GM19351 (cell line): ENCODE measurements around the gene GRK4.
"Not testable (repeated sequence)": the region's sequence is repeated elsewhere in the genome, so short reads cannot be mapped to it uniquely, and the experiment has no call there.

ENCODE experiments used
- ATAC-seq: cut with Tn5 transposase; IDR thresholded peaks from one replicate; pipeline ENCODE4 v1.9.1; 2021; ENCODE audit warnings: mild to moderate bottlenecking, moderate library complexity; ENCODE audit not compliant: unreplicated experiment

The GRK4 gene

DNA sequence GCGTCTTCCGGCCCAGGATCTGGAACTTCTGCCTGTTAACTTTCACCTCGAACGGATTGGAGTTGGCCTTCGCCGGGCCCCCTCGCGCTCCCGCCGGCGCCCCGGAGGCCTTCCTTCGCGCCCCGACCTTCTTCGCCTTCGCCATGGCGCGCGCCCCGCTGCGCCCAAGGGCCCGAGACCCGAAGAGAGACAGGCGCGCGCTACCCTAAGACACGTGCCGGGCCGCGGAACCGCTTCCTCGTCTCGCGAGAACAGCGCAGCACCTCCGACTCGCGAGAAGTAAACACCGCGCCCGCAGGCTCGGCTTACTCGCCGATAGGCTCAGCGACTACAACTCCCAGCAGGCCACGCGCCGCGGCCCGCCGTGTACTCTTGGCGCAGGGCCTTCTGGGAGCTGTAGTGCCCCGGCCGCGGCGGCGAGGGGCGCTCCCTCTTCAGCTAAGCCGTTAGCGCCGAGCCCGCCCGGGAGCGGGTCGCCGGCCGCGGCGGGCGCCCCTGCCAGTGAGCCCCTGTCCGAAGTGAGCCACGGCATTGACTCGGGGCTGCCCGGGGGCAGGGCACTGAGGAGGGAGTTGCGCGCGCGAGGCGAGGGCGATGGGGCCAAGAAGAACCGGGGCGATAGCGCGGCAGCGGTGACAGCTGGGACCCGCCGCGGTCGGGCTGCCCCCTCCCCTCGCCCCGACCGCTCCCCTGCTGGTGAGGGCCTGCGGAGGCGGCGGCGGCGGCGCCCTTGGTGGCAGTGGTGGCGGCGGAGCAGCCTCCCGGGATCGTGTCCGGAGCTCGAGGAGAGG, at the start of gene GRK4, which contains the start of gene NOP14:
Gene GRK4, plus strand, starts transcription at position 397 of the 791 bp plus-strand sequence. CDS start 500 bp downstream, outside the sequence.
Gene NOP14, minus strand, starts transcription at position 232 of the 791 bp plus-strand sequence. Its CDS starts 87 bp downstream, at position 145.
- ATAC-seq: peak; percentile 89

DNA sequence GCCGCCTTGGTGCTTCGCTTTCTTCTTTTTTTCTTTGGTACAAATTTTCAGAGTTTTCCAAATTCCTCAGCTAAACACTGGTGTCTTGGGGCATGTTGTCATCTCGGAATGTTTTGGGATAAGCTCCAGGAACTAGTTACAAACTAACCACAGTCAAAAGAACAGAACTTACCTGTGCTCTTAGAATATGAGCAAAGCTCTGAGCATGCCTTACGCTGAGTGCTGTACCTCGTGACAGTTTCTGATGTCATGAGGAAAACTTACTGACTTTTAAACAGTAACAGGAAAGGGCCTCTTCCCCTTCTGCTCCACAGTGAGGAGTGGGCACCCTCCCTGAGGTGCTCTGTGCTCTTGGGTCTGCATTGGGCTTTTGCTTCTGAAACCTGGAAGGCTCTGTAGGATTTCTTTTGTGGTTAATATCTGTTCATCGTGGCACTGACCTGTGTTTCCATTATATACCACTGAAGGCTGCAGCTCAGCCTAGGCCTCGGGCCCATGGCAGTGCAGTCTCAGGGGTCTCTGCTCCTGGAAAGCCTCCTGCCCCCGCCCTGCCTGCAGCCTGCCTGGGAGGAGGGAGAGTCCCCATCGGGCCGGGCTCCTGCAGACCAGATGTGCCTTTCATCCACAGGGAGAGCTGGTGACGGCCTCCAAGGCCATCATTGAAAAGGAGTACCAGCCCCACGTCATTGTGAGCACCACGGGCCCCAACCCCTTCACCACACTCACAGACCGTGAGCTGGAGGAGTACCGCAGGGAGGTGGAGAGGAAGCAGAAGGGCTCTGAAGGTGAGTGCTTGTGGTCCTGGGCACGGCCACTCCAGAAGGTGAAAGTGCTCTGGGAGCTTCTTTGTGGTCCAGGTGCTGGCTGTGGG, 48.9 kb upstream of the GRK4 start:
- ATAC-seq: peak; percentile 55

DNA sequence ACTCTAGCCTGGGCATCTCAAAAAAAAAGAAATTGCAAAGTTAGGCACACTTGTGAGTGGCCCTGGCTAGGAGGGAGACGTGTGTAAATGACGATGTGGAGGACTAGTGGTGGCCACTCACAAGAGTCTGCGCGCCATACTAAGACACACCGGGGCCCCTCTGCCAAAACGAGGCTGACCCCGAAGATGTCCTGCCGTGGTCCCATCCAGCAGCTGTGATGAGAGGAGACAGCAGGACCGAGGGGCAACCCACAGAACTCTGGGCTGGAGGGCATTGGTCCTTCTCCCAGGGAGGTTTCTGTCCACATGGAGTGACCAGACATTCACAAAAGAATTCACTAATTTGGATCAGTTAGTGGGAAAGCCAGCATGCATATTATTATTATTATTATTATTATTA, 47.6 kb upstream of the GRK4 start:
- no peak for ATAC-seq

DNA sequence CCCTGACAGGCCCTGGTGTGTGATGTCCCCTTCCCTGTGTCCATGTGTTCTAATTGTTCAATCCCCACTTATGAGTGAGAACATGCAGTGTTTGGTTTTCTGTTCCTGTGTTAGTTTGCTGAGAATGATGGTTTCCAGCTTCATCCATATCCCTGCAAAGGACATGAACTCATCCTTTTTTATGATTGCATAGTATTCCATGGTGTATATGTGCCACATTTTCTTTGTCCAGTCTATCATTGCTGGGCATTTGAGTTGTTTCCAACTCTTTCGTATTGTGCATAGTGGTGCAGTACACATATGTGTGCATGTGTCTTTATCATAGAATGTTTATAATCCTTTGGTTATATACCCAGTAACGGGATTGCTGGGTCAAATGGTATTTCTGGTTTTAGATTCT, 46.7 kb upstream of the GRK4 start:
- not testable (repeated sequence) for ATAC-seq

DNA sequence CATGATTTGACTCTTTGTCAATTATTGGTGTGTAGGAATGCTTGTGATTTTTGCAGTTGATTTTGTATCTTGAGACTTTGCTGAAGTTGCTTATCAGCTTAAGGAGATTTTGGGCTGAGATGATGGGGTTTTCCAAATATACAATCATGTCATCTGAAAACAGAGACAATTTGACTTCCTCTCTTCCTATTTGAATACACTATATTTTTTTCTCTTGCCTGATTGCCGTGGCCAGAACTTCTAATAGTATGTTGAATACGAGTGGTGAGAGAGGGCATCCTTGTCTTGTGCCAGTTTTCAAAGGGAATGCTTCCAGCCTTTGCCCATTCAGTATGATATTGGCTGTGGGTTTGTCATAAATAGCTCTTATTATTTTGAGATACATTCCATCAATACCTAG, 45.1 kb upstream of the GRK4 start:
- ATAC-seq: not testable (repeated sequence)

DNA sequence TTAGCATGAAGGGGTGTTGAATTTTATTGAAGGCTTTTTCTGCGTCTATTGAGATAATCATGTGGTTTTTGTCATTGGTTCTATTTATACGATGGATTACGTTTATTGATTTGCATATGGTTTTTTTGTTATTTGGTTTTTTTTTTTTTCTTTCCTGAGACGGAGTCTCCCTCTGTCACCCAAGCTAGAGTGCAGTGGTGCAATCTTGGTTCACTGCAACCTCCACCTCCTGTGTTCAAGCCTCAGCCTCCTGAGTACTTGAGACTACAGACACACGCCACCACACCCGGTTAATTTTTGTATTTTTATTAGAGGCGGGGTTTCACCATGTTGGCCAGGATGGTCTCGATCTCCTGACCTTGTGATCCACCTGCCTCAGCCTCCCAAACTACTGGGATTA, 44.7 kb upstream of the GRK4 start:
- ATAC-seq: not testable (repeated sequence)

DNA sequence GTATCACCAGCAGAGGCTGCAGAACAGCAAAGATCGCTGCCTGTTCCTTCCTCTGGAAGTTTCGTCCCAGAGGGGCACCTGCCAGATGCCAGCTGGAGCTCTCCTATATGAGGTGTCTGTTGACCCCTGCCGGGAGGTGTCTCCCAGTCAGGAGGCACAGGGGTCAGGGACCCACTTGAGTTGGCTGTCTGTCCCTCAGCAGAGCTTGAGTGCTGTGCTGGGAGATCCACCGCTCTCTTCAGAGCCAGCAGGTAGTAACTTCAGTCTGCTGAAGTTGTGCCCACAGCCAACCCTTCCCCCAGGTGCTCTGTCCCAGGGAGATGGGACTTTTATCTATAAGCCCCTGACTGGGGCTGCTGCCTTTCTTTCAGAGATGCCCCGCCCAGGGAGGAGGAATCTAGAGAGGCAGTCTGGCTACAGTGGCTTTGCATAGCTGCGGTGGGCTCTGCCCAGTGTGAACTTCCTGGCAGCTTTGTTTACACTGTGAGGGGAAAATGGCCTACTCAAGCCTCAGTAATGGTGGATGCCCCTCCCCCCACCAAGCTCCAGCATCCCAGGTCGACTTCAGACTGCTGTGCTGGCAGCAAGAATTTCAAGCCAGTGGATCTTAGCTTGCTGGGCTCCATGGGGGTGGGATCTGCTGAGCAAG, 40.8 kb upstream of the GRK4 start:
- ATAC-seq: not testable (repeated sequence)

DNA sequence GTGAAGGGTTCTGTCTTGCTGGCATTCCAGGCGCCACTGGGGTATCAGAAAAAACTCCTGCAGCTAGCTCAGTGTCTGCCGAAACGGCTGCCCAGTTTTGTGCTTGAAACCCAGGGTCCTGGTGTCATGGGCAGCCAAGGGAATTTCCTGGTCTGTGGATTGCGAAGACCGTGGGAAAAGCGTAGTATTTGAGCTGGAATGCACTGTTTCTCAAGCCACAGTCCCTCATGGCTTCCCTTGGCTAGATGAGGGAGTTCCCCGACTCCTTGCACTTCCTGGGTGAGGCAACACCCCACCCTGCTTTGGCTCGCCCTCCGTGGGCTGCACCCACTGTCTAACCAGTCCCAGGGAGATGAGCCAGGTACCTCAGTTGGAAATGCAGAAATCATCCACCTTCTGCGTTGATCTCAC, 40.2 kb upstream of the GRK4 start:
- ATAC-seq: no peak

DNA sequence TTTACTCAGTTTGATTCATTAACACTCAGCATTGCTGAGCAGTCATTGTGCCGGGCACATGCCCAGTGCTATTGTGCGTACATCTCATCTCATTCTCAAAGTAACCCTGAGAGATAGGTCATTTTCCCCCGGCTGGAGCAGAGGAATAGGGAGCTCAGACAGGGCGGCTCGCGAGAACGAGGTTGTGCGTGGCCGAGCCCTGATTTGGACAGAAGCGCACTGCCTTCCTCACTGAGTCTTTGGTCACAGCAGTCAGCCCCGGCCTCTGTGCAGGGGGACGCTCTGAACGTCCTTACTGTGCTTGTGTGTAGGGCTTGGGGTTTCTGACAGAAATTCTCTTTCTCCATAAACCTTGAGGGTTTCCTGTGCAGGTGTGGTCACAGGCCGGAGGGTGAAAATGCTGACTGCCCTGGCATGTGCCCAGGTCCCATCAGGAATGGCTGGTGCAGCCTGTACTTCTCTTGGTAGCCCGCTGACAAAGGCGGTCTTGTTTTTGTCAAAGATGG, 39.6 kb upstream of the GRK4 start:
- ATAC-seq: no peak

DNA sequence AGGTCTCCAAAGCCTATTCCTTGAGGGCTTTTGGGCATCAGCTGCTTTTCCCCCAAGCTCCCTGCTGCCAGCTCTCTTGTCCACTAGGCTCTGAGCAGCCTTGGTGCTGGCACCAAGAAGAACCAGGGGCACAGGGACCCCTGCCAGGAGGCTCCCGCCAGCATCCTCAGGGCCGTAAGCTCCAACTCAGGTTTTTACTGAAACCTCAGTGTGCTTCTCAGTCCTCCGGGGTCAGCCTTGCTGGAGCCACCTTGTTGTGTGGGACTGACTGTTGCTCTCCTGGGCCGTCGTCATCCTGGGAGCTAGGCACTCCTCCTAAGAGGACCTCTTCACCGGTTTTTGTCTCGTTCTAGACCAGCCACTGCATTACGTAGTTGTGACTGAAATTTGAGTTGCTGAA, 39.1 kb upstream of the GRK4 start:
- no peak for ATAC-seq

DNA sequence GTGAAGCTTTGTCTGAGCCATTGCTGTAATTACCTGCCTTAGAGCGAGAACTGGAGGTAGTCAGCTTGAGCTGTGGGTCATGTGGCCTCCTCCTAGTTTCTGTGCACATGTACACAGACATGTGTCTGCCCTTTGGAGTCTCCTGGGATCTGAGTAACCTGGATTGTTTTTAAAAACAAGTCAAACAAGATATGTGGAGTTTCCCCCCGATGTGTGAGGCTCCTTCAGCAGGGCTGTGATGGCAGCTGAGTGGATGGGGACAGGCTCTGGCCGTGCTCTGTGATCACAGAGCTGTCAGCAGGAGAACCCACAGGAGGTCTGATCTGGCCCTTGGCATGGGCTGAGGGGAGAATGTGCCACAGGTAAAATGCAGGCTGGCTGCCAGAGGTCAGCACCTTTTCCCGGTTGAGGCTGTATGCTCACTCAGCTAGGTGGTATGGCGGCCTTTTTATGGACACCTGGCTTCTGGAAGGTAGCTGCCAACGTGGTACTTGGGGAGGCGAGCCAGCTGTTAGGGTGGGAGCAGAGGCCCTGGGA, 38.5 kb upstream of the GRK4 start:
- no peak for ATAC-seq

DNA sequence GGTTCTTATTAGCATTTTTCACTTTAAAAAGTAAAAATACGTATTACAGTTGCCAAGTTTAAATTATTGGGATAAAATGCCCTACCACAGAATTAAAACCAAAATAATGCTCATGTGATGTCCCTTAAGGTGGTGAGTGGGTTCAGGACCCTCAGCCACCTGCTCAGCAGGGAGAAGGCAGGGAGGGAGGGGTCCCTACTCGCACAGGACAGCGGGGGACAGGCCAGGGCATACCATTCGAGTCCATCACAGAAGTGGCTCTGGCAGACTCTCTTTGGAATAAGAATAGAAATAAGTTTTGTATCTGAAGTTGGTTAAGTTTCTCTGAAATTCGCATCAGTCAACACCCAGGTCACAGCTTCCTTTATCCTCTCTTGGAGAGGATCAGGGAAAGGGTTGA, 37.9 kb upstream of the GRK4 start:
- no peak for ATAC-seq

DNA sequence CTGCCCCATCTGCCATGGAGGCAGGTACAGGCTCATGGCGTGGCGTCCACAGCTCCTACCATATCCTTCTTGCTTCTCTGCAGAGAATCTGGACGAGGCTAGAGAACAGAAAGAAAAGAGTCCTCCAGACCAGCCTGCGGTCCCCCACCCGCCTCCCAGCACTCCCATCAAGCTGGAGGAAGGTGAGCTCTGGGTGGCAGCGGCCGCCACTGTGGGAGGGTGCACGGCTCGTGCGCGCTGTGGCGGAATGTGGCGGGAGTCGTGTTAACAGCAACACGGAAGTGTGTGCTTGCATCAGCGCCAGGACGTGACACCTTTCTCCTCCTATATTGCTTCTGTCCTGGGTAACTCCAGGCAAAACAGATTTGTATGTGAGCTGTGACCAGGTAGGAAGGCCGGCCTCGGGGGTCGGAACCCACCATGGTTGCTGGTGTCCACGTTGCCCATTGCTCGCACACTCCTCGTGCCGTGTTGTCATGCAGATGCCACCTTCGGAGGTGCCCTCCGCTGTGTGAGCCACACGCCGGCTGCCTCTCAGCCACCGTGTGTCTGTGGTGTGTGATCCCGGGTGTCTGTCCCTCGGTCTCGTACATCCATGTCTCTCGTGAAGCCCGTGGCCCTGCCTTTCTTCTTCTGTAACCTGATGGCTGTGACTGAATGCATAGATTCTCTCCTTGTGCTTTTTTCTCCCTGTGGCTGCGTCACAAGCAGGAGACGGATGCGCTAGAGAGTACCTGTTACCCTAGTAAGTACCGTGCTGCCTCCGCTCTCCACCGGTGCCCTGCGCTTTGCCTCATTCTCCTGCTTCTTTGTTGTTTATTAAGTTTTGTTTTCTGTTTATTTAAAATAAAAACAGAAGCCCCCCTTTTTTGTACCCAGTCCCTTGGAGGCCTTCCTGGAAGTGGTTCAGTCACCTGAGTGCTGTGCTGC, 37.2 kb upstream of the GRK4 start:
- no peak for ATAC-seq

DNA sequence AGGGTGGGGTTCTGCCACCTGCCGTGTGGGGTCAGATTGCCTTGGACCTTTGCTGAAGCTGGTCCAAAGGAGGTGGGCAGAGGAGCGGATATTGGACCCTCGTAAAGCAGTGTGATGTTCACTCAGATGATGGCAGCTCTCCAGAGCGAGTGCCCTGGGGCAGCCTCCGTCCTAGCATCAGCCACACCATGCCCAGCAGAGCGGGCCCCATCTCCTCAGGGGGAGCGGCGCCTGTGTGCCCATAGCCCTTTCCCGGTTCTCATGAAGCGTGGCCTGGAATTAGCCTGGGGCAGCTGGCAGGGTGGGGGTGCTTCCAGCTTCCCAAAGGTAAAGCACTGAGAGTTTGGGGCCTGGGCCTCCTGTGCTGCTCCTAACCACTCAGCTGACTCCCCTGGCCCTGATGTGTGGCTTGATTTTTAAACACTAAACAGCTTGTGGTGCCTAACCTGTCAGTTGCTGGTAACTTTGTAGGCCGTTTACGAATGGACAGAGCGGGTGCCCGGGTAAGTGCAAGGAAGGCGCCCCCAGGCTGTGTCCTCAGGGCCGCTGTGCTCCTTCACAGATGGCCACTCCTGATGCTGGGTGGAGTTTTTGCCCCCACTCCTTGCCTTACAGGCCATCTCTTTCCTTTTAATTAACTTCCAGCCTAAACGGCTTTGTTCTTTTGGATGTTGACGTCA, 36.2 kb upstream of the GRK4 start:
- no peak for ATAC-seq

DNA sequence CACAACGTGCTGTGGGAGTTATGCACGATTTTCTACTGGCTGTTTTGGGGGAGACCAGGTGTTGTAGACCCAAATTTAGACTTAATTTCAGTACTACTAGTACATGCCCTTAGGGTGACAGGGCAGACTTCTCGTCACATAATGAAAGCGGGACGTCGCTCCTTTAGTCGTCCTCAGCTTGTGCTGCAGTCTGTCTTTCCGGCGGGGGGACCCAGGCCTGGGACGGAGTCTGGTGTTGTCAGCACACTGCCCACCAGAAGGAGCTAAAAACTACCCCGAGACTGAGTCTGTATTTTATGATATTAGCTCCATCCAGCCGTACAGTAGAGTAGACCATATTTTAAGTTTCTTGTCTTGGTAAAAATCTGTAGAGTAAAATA, 35.7 kb upstream of the GRK4 start:
- ATAC-seq: no peak

DNA sequence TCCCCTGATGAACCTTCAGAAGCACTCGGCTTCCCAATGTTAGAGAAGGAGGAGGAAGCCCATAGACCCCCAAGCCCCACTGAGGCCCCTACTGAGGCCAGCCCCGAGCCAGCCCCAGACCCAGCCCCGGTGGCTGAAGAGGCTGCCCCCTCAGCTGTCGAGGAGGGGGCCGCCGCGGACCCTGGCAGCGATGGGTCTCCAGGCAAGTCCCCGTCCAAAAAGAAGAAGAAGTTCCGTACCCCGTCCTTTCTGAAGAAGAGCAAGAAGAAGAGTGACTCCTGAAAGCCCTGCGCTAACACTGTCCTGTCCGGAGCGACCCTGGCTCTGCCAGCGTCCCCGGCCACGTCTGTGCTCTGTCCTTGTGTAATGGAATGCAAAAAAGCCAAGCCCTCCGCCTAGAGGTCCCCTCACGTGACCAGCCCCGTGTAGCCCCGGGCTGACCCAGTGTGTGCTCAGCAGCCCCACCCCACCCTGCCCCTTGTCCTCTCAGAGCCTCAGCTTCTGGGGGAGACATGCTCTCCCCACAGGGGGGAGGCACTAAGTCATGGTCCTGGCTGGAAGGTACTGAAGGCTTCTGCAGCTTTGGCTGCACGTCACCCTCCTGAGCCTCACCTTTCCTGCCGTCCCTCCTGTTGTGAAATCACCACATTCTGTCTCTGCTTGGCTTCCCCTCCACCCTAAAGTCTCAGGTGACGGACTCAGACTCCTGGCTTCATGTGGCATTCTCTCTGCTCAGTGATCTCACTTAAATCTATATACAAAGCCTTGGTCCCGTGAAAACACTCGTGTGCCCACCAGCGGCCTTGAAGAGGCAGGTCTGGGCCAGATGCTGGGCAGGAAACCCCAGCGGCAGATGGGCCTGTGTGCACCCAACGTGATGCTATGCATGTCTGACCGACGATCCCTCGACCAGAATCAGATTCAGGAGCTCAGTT, 34.9 kb upstream of the GRK4 start:
- ATAC-seq: no peak

DNA sequence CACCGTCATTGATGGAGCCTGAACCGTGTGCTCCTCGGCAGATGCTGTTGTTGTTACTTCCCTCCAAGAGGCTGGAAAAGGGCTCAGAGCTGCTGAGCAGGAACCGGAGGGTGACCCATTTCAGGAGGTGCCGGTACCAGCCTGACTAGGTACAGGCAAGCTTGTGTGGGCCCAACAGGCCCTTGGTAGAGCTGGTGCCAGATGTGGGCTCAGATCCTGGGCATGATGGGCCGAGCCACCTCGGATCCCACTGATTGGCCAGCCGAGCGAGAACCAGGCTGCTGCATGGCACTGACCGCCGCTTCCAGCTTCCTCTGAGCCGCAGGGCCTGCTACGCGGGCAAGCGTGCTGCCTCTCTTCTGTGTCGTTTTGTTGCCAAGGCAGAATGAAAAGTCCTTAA, 33.9 kb upstream of the GRK4 start:
- ATAC-seq: no peak

DNA sequence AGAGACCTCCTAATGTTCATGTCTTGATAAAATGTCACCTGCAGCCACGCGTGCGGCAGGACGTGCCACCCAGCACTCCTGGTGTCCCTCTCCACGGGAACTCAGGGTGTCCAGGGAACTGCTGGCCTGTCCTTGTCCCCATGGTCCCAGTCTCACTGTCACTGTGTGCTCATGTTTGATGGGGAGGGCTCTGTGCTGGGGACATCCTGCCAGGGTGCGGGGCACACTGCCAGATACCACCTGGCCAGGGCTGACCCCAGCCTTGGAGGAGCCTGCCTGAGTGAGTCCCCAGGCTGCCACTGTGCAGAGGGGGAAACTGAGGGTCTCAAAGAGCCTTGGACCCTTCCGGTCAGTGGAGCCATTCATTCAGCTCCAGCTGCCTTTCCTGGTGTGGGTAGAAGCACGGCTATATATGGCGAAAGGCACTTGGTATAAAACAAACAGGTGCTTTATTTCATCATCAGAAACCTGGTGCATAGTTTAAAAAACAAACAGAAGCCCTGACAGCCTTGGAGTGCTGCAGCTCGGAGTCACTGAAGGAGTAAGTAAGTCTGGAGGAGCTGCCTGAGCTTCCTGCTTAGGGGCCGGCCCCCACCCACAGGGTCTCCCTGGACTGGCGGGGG, 33.1 kb upstream of the GRK4 start:
- ATAC-seq: no peak
